DOHH2 (cell line): Measurements from ENCODE around the gene CFAP91.

Source experiments
- H3F3A ChIP-seq: fragments of 200-600 bp; sonication (generic), shearing (Covaris generic); 2 replicates; pipeline ENCODE4 v1.6.0; 2016; ENCODE audit warnings: antibody characterized with exemption, mild to moderate bottlenecking; ENCODE audit not compliant: control insufficient read depth, insufficient read depth
- H3K27ac ChIP-seq: fragments of 200-600 bp; sonication (generic); 2 replicates; pipeline ENCODE4 v1.5.1; 2014; ENCODE audit warnings: low read depth, mild to moderate bottlenecking, low read length, moderate library complexity
- H3K27me3 ChIP-seq: fragments of 200-600 bp; sonication (generic); 2 replicates; pipeline ENCODE4 v1.6.1; 2014; ENCODE audit warnings: mild to moderate bottlenecking, low read length, mixed read lengths; ENCODE audit not compliant: control insufficient read depth
- H3K36me3 ChIP-seq: fragments of 200-600 bp; sonication (generic); 2 replicates; pipeline ENCODE4 v1.6.1; 2014; ENCODE audit warnings: mild to moderate bottlenecking, low read length, moderate library complexity, mixed read lengths; ENCODE audit not compliant: control insufficient read depth
- H3K4me1 ChIP-seq: fragments of 200-600 bp; sonication (generic); 2 replicates; pipeline ENCODE4 v1.6.1; 2014; ENCODE audit warnings: mild to moderate bottlenecking, low read length, mixed read lengths; ENCODE audit not compliant: control insufficient read depth
- H3K4me2 ChIP-seq: fragments of 200-600 bp; sonication (generic); 2 replicates; pipeline ENCODE4 v1.6.0; 2014; ENCODE audit warnings: mild to moderate bottlenecking, low read length, moderate library complexity
- H3K4me3 ChIP-seq: fragments of 200-600 bp; sonication (generic); 2 replicates; pipeline ENCODE4 v1.5.1; 2014; ENCODE audit warnings: mild to moderate bottlenecking, low read length, mixed read lengths
- H3K79me2 ChIP-seq: fragments of 200-600 bp; sonication (generic); 2 replicates; pipeline ENCODE4 v1.6.1; 2014; ENCODE audit warnings: mild to moderate bottlenecking, low read length, mixed read lengths; ENCODE audit not compliant: control insufficient read depth
- H3K9me2 ChIP-seq: fragments of 200-600 bp; sonication (generic); replicated peaks from 2 replicates; pipeline ENCODE4 v1.6.1; 2014; ENCODE audit warnings: mild to moderate bottlenecking, low read length, mixed read lengths; ENCODE audit not compliant: control insufficient read depth
- H3K9me3 ChIP-seq: fragments of 200-600 bp; sonication (generic); 2 replicates; pipeline ENCODE4 v1.6.1; 2014; ENCODE audit warnings: antibody characterized with exemption, low read length, mixed read lengths; ENCODE audit not compliant: control insufficient read depth, insufficient read depth
- H4K20me1 ChIP-seq: fragments of 200-600 bp; sonication (generic); 2 replicates; pipeline ENCODE4 v1.6.0; 2014; ENCODE audit warnings: low read depth, mild to moderate bottlenecking, antibody characterized with exemption, low read length, moderate library complexity; ENCODE audit not compliant: control insufficient read depth, insufficient read depth
- EZH2phosphoT487 ChIP-seq: fragments of 200-600 bp; sonication (generic); IDR thresholded peaks from 2 replicates; pipeline ENCODE4 v1.6.1; 2017; ENCODE audit warnings: borderline replicate concordance, mild to moderate bottlenecking, antibody characterized with exemption, low read length, moderate library complexity, mixed read lengths
- TF ChIP-seq, protein P1 (sequence below): fragments of 200-600 bp; sonication (generic); IDR thresholded peaks from one replicate; pipeline ENCODE4 v1.5.1; 2014; ENCODE audit warnings: antibody characterized with exemption, mild to moderate bottlenecking, low read depth, low read length; ENCODE audit not compliant: poor library complexity, severe bottlenecking

The CFAP91 gene

DNA sequence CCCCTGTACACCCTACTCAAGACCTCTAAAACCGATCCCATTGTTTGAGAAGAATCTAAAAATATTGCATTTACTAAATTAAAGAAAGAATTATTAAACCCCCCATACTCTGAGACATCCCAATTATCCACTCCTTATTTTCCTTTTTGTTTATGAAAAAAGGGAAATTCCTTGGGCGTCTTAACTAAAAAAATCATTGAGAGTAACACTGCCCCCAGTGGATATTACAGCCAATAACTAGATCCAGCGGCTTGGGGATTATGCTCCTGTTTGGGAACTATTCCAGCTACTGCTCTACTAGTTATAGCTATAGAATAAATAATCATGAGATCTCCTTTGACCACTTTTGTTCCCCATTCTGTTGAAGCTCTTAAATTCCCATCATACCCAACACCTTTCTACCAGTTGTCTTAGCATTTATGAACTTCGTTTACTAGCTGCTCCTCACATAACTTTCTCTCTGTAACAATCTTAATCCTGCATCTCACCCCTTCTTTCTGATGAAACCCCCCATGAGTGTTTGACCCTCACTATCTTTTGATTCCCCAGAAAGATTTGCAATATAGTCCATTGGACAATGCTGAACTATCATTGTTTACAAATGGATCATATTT lies 12.7 kb upstream of the CFAP91 start:
- H3K27me3 ChIP-seq = no peaks in the 10 kb centered on the region
- H3K36me3 ChIP-seq = no peaks in the 10 kb centered on the region
- H3K79me2 ChIP-seq = no peaks in the 10 kb centered on the region
- H3K4me2 ChIP-seq = no peak overlapping the region
- no peaks in the 10 kb centered on the region for H3K9me2 ChIP-seq
- no peak overlapping the region for H3K27ac ChIP-seq
- H3F3A ChIP-seq = no peaks in the 10 kb centered on the region
- H4K20me1 ChIP-seq = no peaks in the 10 kb centered on the region
- no peak overlapping the region for H3K4me3 ChIP-seq
- no peaks in the 10 kb centered on the region; the same call in 1 of the 2 replicates for H3K9me3 ChIP-seq
- no peaks in the 10 kb centered on the region for H3K4me1 ChIP-seq
- TF ChIP-seq, protein P1, sequence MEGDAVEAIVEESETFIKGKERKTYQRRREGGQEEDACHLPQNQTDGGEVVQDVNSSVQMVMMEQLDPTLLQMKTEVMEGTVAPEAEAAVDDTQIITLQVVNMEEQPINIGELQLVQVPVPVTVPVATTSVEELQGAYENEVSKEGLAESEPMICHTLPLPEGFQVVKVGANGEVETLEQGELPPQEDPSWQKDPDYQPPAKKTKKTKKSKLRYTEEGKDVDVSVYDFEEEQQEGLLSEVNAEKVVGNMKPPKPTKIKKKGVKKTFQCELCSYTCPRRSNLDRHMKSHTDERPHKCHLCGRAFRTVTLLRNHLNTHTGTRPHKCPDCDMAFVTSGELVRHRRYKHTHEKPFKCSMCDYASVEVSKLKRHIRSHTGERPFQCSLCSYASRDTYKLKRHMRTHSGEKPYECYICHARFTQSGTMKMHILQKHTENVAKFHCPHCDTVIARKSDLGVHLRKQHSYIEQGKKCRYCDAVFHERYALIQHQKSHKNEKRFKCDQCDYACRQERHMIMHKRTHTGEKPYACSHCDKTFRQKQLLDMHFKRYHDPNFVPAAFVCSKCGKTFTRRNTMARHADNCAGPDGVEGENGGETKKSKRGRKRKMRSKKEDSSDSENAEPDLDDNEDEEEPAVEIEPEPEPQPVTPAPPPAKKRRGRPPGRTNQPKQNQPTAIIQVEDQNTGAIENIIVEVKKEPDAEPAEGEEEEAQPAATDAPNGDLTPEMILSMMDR = peak; percentile 64
- no peak for TF ChIP-seq EZH2phosphoT487

GRCh38 chr3:119695480-119695879 lies 7.3 kb upstream of the CFAP91 start:
- H3K36me3 ChIP-seq = no peaks in the 10 kb centered on the region
- no peak overlapping the region for H3K4me3 ChIP-seq
- H3K9me3 ChIP-seq = no peaks in the 10 kb centered on the region
- no peaks in the 10 kb centered on the region for H3K79me2 ChIP-seq
- 0 out of 2 replicates have a peak, but pooled peaks cover 3% of the 10 kb centered on the region for H3K4me1 ChIP-seq
- TF ChIP-seq, protein P1 = no peak
- TF ChIP-seq EZH2phosphoT487 = no peak
- H4K20me1 ChIP-seq = no peaks in the 10 kb centered on the region
- no peak overlapping the region for H3K4me2 ChIP-seq
- H3K27ac ChIP-seq = no peak overlapping the region
- H3K9me2 ChIP-seq = no peaks in the 10 kb centered on the region
- H3F3A ChIP-seq = no peaks in the 10 kb centered on the region
- H3K27me3 ChIP-seq = no peaks in the 10 kb centered on the region

- no peaks in the 10 kb centered on the region for H3K27me3 ChIP-seq
- H3K9me2 ChIP-seq = no peaks in the 10 kb centered on the region
- H3K4me3 ChIP-seq = no peak overlapping the region
- H3K27ac ChIP-seq = no peak overlapping the region
- H3K4me1 ChIP-seq = peaks cover 7% of the 10 kb centered on the region; the same call in 1 of the 2 replicates
- no peaks in the 10 kb centered on the region for H3K79me2 ChIP-seq
- no peaks in the 10 kb centered on the region for H4K20me1 ChIP-seq
- no peaks in the 10 kb centered on the region for H3F3A ChIP-seq
- no peak overlapping the region for H3K4me2 ChIP-seq
- no peaks in the 10 kb centered on the region for H3K36me3 ChIP-seq
- no peaks in the 10 kb centered on the region for H3K9me3 ChIP-seq
- TF ChIP-seq, protein P1 = no peak
- no peak for TF ChIP-seq EZH2phosphoT487
Observed at GRCh38 chr3:119697394-119697793, 5.4 kb upstream of the CFAP91 start.
